ENCODE measurements around the gene PTPRD. TPM values are rescaled to one million over a fixed set of nuclear protein-coding genes. Genes with fewer than 3 reads are reported as not detected.

Gene PTPRD
- total and polyA plus RNA-seq, 9 donors, result 16.2 to 231 (median 85.8) TPM

DNA sequence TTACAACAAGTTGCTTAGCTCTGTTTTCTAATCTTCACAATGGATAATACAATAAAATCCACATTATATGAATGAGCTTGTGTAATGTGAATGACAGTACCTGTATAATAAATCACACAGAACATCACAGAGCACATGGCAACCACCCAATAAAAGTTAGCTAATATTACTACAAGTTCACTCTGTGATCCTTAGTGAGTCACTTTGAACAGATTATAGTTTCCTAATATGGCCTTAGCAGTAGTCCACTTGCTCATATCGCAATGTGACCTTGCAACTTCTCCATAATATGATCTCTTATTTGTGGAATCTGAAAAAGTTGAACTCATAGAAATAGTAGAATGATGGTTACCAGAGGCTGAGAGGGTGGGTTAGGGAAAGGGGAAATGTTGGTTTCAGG, 361.3 kb downstream of the PTPRD start:
- no peak overlapping the region for H3K27ac ChIP-seq
- no peaks in the 10 kb centered on the region for H3K27me3 ChIP-seq
- no peak overlapping the region for H3K4me3 ChIP-seq
- WGBS, 3 donors, result 80 to 85% (median 82%) methylated on average over 1 of the region's 1 CpG
- no peaks in the 10 kb centered on the region for H3K4me1 ChIP-seq (ENCODE audit: insufficient read depth)
- no peak for DNase-seq
- H3K36me3 ChIP-seq, result no peaks in the 10 kb centered on the region
- no peaks in the 10 kb centered on the region for H3K9me3 ChIP-seq
- TF ChIP-seq EP300 (IDR thresholded peaks at IDR 0.05), result no peak
- no peak for TF ChIP-seq POLR2A (IDR thresholded peaks at IDR 0.05)
- TF ChIP-seq, protein P1, sequence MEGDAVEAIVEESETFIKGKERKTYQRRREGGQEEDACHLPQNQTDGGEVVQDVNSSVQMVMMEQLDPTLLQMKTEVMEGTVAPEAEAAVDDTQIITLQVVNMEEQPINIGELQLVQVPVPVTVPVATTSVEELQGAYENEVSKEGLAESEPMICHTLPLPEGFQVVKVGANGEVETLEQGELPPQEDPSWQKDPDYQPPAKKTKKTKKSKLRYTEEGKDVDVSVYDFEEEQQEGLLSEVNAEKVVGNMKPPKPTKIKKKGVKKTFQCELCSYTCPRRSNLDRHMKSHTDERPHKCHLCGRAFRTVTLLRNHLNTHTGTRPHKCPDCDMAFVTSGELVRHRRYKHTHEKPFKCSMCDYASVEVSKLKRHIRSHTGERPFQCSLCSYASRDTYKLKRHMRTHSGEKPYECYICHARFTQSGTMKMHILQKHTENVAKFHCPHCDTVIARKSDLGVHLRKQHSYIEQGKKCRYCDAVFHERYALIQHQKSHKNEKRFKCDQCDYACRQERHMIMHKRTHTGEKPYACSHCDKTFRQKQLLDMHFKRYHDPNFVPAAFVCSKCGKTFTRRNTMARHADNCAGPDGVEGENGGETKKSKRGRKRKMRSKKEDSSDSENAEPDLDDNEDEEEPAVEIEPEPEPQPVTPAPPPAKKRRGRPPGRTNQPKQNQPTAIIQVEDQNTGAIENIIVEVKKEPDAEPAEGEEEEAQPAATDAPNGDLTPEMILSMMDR (IDR thresholded peaks at IDR 0.05), result no peak
- intact Hi-C loops (cut with DNase I), result no loop called here

DNA sequence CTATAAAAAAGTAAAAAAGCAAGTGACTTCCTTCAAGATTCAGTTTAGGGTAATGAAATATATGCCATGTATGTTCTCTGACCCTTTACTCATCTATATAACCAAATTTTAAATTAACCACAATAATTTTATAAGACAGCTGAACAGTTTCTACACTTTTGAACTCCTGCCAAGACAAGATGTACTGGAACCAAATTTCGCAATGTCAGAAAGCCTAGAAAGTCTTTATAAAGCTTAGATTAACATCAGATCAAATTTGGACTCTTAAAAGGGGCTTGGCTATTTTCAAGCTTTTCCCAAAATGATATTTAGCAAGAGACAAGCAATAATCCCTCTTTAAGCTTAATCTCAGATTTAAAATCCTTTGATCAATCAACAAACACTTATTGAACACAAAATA, 362.6 kb downstream of the PTPRD start:
- H3K4me1 ChIP-seq (ENCODE audit: insufficient read depth), result no peaks in the 10 kb centered on the region
- no peaks in the 10 kb centered on the region for H3K9me3 ChIP-seq
- WGBS, 3 donors, result 66 to 79% (median 72%) methylated on average over 1 of the region's 1 CpG
- intact Hi-C loops (cut with DNase I), result no loop called here
- H3K36me3 ChIP-seq, result no peaks in the 10 kb centered on the region
- no peak for TF ChIP-seq POLR2A (IDR thresholded peaks at IDR 0.05)
- no peak for TF ChIP-seq EP300 (IDR thresholded peaks at IDR 0.05)
- TF ChIP-seq, protein P1 (IDR thresholded peaks at IDR 0.05), result no peak
- DNase-seq, result no peak
- H3K27ac ChIP-seq, result no peak overlapping the region
- H3K4me3 ChIP-seq, result no peak overlapping the region
- H3K27me3 ChIP-seq, result no peaks in the 10 kb centered on the region

DNA sequence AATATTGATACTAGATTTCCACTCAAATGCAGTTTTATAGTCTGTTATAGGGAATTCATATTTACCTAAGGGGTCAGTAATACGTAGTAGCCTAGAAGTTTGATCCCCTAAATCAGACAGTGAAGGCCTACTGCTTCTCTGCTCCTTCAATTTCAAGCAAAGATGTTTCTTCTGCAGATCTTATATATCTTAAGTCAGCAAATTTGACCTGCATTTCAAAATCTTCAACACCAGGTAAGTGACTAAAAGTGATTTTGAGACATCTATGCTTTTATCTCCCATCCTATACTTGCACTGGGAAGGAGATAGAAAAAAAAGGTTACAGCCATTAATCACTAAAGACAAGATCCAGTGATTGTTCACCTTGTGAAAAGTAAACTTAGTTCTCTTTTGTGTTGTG, 363.9 kb downstream of the PTPRD start:
- H3K4me3 ChIP-seq, result no peak overlapping the region
- DNase-seq, result no peak
- H3K4me1 ChIP-seq (ENCODE audit: insufficient read depth), result no peaks in the 10 kb centered on the region
- intact Hi-C loops (cut with DNase I), result no loop called here
- 83 to 87% (median 84%) methylated on average over 1 of the region's 1 CpG for WGBS, 3 donors
- no peaks in the 10 kb centered on the region for H3K36me3 ChIP-seq
- no peaks in the 10 kb centered on the region for H3K27me3 ChIP-seq
- no peak overlapping the region for H3K27ac ChIP-seq
- no peaks in the 10 kb centered on the region for H3K9me3 ChIP-seq
- TF ChIP-seq, protein P1 (IDR thresholded peaks at IDR 0.05), result no peak
- TF ChIP-seq POLR2A (IDR thresholded peaks at IDR 0.05), result no peak

DNA sequence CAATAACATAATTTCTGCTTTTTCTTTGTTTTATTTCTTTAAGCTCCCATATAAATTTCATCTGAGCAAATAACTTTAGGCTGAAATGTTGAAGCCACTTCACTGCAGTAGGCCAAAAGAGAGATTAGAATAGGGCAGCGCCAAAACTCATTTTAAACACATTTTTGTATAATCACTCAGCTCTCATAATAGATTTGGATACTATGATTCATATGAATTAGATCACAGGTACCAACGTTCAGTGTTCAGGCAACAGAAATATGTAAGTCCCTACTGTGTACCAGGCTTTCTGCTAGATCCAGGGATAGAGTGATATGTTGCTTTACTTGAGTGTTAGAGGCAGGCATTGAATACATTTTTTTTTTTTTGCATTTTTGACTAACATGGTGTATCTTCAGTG, 370.5 kb downstream of the PTPRD start:
- TF ChIP-seq, protein P1 (IDR thresholded peaks at IDR 0.05), result no peak
- TF ChIP-seq EP300 (IDR thresholded peaks at IDR 0.05) (no peak), POLR2A (IDR thresholded peaks at IDR 0.05) (no peak)
- intact Hi-C loops (cut with DNase I), result no loop called here
- Histone ChIP-seq H3K4me3 (no peak overlapping the region), H3K27me3 (no peaks in the 10 kb centered on the region), H3K4me1 (ENCODE audit: insufficient read depth) (no peaks in the 10 kb centered on the region), H3K36me3 (no peaks in the 10 kb centered on the region), H3K27ac (no peak overlapping the region), H3K9me3 (no peaks in the 10 kb centered on the region)
- DNase-seq, result no peak
- 34 to 57% (median 48%) methylated on average over 2 of the region's 2 CpGs for WGBS, 3 donors

DNA sequence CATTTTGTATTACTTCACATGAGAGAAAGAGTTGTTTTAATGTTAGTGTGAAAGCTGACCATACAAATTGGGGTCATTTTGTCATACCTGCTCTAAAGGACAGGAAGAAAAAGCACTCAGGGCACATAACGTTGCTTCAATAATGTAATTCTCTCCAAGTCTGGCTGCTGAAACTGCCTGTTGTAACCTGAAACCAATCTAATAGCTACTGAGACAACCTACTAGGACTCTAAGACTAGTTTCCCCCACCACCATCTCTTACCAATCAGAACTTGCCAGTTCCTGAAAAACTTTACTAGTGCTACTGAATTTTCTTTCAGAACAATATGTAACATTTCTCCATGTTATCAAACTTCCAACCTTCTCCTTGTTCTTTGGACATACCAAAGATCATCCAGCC, 374.7 kb downstream of the PTPRD start:
- Histone ChIP-seq H3K4me1 (ENCODE audit: insufficient read depth) (no peaks in the 10 kb centered on the region), H3K4me3 (no peak overlapping the region), H3K9me3 (no peaks in the 10 kb centered on the region), H3K27me3 (no peaks in the 10 kb centered on the region), H3K36me3 (no peaks in the 10 kb centered on the region), H3K27ac (no peak overlapping the region)
- DNase-seq, result no peak
- WGBS, 3 donors, result 56 to 74% (median 66%) methylated on average over 1 of the region's 1 CpG
- no peak for TF ChIP-seq EP300 (IDR thresholded peaks at IDR 0.05)
- no peak for TF ChIP-seq POLR2A (IDR thresholded peaks at IDR 0.05)
- TF ChIP-seq, protein P1 (IDR thresholded peaks at IDR 0.05), result no peak
- intact Hi-C loops (cut with DNase I), result no loop called here

All from ovary (tissue), 9 donors.